H1 (cell line): ENCODE measurements around the gene DNAJB6. TPM values are rescaled to one million over a fixed set of nuclear protein-coding genes. Genes with fewer than 3 reads are reported as not detected.

Experiments used
- CTCF ChIA-PET: fragments of 300-600 bp; sonication (Branson Sonifier 250); formaldehyde crosslinking; loops from one replicate; lab custom pipeline; 2021; ENCODE audit not compliant: partially characterized antibody; lab: Charles Lee
- POLR2A ChIA-PET: fragments of 300-600 bp; sonication (Branson Sonifier 250); formaldehyde crosslinking; loops from one replicate; lab custom pipeline; 2021; ENCODE audit warnings: inconsistent platforms; ENCODE audit not compliant: partially characterized antibody; lab: Charles Lee
- DNase-seq, 2 experiments: peaks; one replicate each; pipeline versions ENCODE4 v3.0.0 to v3.0.0-alpha.2; 2010 to 2022; ENCODE audit warnings: low spot score in 2 of 2, low read depth in 1 of 2, mixed read lengths in 1 of 2
- FAIRE-seq: peaks from 2 replicates; lab custom pipeline; 2011; peaks lifted over from hg19 to GRCh38; lab: Jason Lieb, UNC
- H2AFZ ChIP-seq: 2 replicates; pipeline ENCODE4 v1.8.1; 2012; ENCODE audit warnings: low read length, inconsistent platforms
- H2AK5ac ChIP-seq: 2 replicates; pipeline ENCODE4 v1.6.1; 2013; ENCODE audit warnings: low read depth, low read length
- H2BK120ac ChIP-seq: replicated peaks from 2 replicates; pipeline ENCODE3; 2013; ENCODE audit warnings: low read depth, low read length, inconsistent platforms
- H2BK12ac ChIP-seq: 2 replicates; pipeline ENCODE4 v1.6.1; 2013; ENCODE audit warnings: low read depth, low read length
- H2BK15ac ChIP-seq: 2 replicates; pipeline ENCODE4 v1.6.1; 2013; ENCODE audit warnings: low read length
- H2BK20ac ChIP-seq: 2 replicates; pipeline ENCODE4 v1.6.1; 2013; ENCODE audit warnings: low read length
- H2BK5ac ChIP-seq: 2 replicates; pipeline ENCODE4 v1.6.1; 2013; ENCODE audit warnings: low read depth, low read length
- H3K14ac ChIP-seq: 2 replicates; pipeline ENCODE4 v1.6.1; 2013; ENCODE audit warnings: inconsistent platforms; ENCODE audit not compliant: insufficient read length
- H3K18ac ChIP-seq: 2 replicates; pipeline ENCODE4 v1.6.1; 2013; ENCODE audit warnings: low read length; ENCODE audit errors: extremely low read depth
- H3K23ac ChIP-seq: 2 replicates; pipeline ENCODE4 v1.6.1; 2013; ENCODE audit warnings: inconsistent platforms; ENCODE audit not compliant: insufficient read length
- H3K23me2 ChIP-seq: 2 replicates; pipeline ENCODE4 v1.6.1; 2013; ENCODE audit warnings: low read depth, low read length
- H3K27ac ChIP-seq: 2 replicates; pipeline ENCODE4 v1.6.1; 2011; ENCODE audit warnings: low read depth, low read length, inconsistent platforms
- H3K27me3 ChIP-seq, 4 experiments: replicated peaks in 1 of 4; 1 replicate in 1 of 4; 2 replicates in 3 of 4; pipeline versions ENCODE4 v1.6.1 to v1.8.1; 2011 to 2013; ENCODE audit warnings: low read length in 3 of 4, mild to moderate bottlenecking in 3 of 4, inconsistent platforms in 2 of 4, mixed read lengths in 2 of 4, moderate library complexity in 1 of 4; ENCODE audit not compliant: control insufficient read depth in 3 of 4, insufficient read depth in 3 of 4; ENCODE audit errors: extremely low read depth in 1 of 4
- H3K36me3 ChIP-seq, 4 experiments: 2 replicates each; pipeline versions ENCODE4 v1.6.1 to v1.8.1; 2011 to 2013; ENCODE audit warnings: mild to moderate bottlenecking in 4 of 4, low read length in 3 of 4, moderate library complexity in 2 of 4, control low read depth in 1 of 4, inconsistent platforms in 1 of 4; ENCODE audit not compliant: insufficient read depth in 4 of 4, control insufficient read depth in 2 of 4
- H3K4ac ChIP-seq: replicated peaks from 2 replicates; pipeline ENCODE3; 2013; ENCODE audit warnings: low read length, low read depth, mixed read lengths, inconsistent platforms; ENCODE audit not compliant: insufficient read length
- H3K4me1 ChIP-seq, 4 experiments: replicated peaks in 1 of 4; 1 replicate in 1 of 4; 2 replicates in 3 of 4; pipeline versions ENCODE4 v1.6.1 to v1.8.1; 2011 to 2013; ENCODE audit warnings: low read length in 3 of 4, inconsistent platforms in 2 of 4, mixed read lengths in 1 of 4; ENCODE audit not compliant: insufficient read depth in 4 of 4, control insufficient read depth in 3 of 4
- H3K4me2 ChIP-seq, 2 experiments: 2 replicates each; pipeline versions ENCODE4 v1.6.1 to v1.8.1; 2011 to 2013; ENCODE audit warnings: low read depth in 2 of 2, low read length in 2 of 2, control low read depth in 1 of 2, inconsistent platforms in 1 of 2, mild to moderate bottlenecking in 1 of 2; ENCODE audit not compliant: insufficient read depth in 1 of 2
- H3K4me3 ChIP-seq, 4 experiments: fragments of 200-600, 300-600 bp in 1 of 4; sonication (generic), shearing (Covaris generic), sonication (Bioruptor Twin) in 1 of 4; 2 replicates each; pipeline versions ENCODE4 v1.5.1 to v1.8.1; 2011 to 2016; ENCODE audit warnings: low read length in 4 of 4, low read depth in 3 of 4, control low read depth in 2 of 4, inconsistent platforms in 2 of 4, mild to moderate bottlenecking in 2 of 4, mixed read lengths in 1 of 4, moderate library complexity in 1 of 4; ENCODE audit not compliant: insufficient read depth in 2 of 4; ENCODE audit errors: extremely low read depth in 1 of 4
- H3K56ac ChIP-seq: replicated peaks from 2 replicates; pipeline ENCODE3; 2013; ENCODE audit warnings: low read depth, mild to moderate bottlenecking, mixed read lengths, low read length, inconsistent platforms; ENCODE audit not compliant: insufficient read length
- H3K79me1 ChIP-seq: 2 replicates; pipeline ENCODE4 v1.6.1; 2013; ENCODE audit warnings: low read depth, low read length, control low read depth
- H3K79me2 ChIP-seq, 2 experiments: 2 replicates each; pipeline versions ENCODE4 v1.6.1 to v1.8.1; 2012 to 2013; ENCODE audit warnings: low read length in 2 of 2, mild to moderate bottlenecking in 2 of 2, inconsistent platforms in 1 of 2; ENCODE audit not compliant: insufficient read depth in 2 of 2, control insufficient read depth in 1 of 2
- H3K9ac ChIP-seq, 4 experiments: replicated peaks in 1 of 4; 1 replicate in 1 of 4; 2 replicates in 3 of 4; pipeline versions ENCODE4 v1.6.1 to v1.8.1; 2011 to 2013; ENCODE audit warnings: low read depth in 3 of 4, low read length in 3 of 4, control low read depth in 2 of 4, mild to moderate bottlenecking in 2 of 4, moderate library complexity in 2 of 4, inconsistent platforms in 1 of 4; ENCODE audit errors: extremely low read depth in 1 of 4
- H3K9me3 ChIP-seq, 2 experiments: 2 replicates each; pipeline versions ENCODE4 v1.6.1 to v1.8.1; 2012 to 2013; ENCODE audit warnings: mild to moderate bottlenecking in 2 of 2, moderate library complexity in 2 of 2, control low read depth in 1 of 2, inconsistent platforms in 1 of 2, low read depth in 1 of 2, low read length in 1 of 2, mixed read lengths in 1 of 2; ENCODE audit not compliant: insufficient read depth in 2 of 2
- H4K20me1 ChIP-seq, 2 experiments: replicated peaks in 1 of 2; 2 replicates each; pipeline versions ENCODE3 to v1.8.1; 2011 to 2013; ENCODE audit warnings: inconsistent platforms in 2 of 2, low read length in 2 of 2, mild to moderate bottlenecking in 1 of 2; ENCODE audit not compliant: insufficient read depth in 2 of 2, control insufficient read depth in 1 of 2
- H4K5ac ChIP-seq: 2 replicates; pipeline ENCODE4 v1.6.1; 2013; ENCODE audit warnings: low read length, low read depth, mixed read lengths, inconsistent platforms; ENCODE audit not compliant: insufficient read length
- H4K8ac ChIP-seq: 2 replicates; pipeline ENCODE4 v1.8.0; 2013; ENCODE audit warnings: mild to moderate bottlenecking, moderate library complexity, low read length, inconsistent platforms; ENCODE audit not compliant: insufficient read depth; ENCODE audit errors: extremely low read depth
- H4K91ac ChIP-seq: replicated peaks from 2 replicates; pipeline ENCODE3; 2013; ENCODE audit warnings: low read length, mixed read lengths, inconsistent platforms; ENCODE audit not compliant: insufficient read length
- BRCA1 ChIP-seq: IDR thresholded peaks from 2 replicates; pipeline ENCODE4 v1.6.1; 2012; ENCODE audit warnings: low read depth, low read length, improper control_type of control experiment
- EP300 ChIP-seq, 2 experiments: IDR thresholded peaks; 1 replicate in 1 of 2; 2 replicates in 1 of 2; pipeline ENCODE4 v1.6.1; 2011 to 2012; ENCODE audit warnings: low read depth in 2 of 2, low read length in 2 of 2, mild to moderate bottlenecking in 2 of 2, borderline replicate concordance in 1 of 2, inconsistent platforms in 1 of 2, moderate library complexity in 1 of 2
- FOSL1 ChIP-seq: IDR thresholded peaks from 2 replicates; pipeline ENCODE4 v1.6.1; 2011; ENCODE audit warnings: mild to moderate bottlenecking, low read depth, low read length, moderate library complexity; ENCODE audit not compliant: insufficient read depth
- KDM5A ChIP-seq: fragments of 200-600 bp; IDR thresholded peaks from 2 replicates; pipeline ENCODE4 v1.7.1; 2012; ENCODE audit warnings: mild to moderate bottlenecking, low read length, inconsistent platforms, mixed read lengths
- PHF8 ChIP-seq: fragments of 200-600 bp; sonication (generic); conservative IDR thresholded peaks from 2 replicates; pipeline ENCODE4 v1.7.1; 2012; ENCODE audit warnings: low read depth, mild to moderate bottlenecking, inconsistent platforms, low read length, moderate library complexity
- SUZ12 ChIP-seq: fragments of 200-600 bp; sonication (generic); IDR thresholded peaks from 2 replicates; pipeline ENCODE4 v1.6.1; 2012; ENCODE audit warnings: mild to moderate bottlenecking, inconsistent platforms, low read length, moderate library complexity, mixed read lengths
- TEAD4 ChIP-seq: IDR thresholded peaks from 2 replicates; pipeline ENCODE4 v1.6.1; 2012; ENCODE audit warnings: low read depth, low read length, inconsistent platforms, mixed read lengths
- ZNF274 ChIP-seq: IDR thresholded peaks from 2 replicates; pipeline ENCODE4 v1.7.0; 2012; ENCODE audit warnings: low read length, borderline replicate concordance; ENCODE audit errors: extremely low read depth
- whole genome bisulfite sequencing, 2 experiments: shearing (Covaris generic) in 1 of 2; methylation state at CpG; one replicate each; pipeline versions ENCODE4 v1.1.6 to v1.1.7; 2013 to 2015; ENCODE audit warnings: low lambda C conversion rate in 2 of 2, mixed read lengths in 2 of 2, inconsistent platforms in 1 of 2, low coverage in 1 of 2, missing lambda C conversion rate in 1 of 2; ENCODE audit not compliant: insufficient replicate concordance in 2 of 2, insufficient coverage in 1 of 2, insufficient read length in 1 of 2; ENCODE audit errors: extremely low coverage in 1 of 2, missing lambda C conversion rate in 1 of 2; 5-methylcytosine and 5-hydroxymethylcytosine counted together
- polyA plus RNA-seq, 7 experiments: library from polyadenylated mRNA; depleted of rRNA in 3 of 7; stranded (reverse) in 5 of 7; unstranded in 2 of 7; fragments of >200 nt in 5 of 7; fragments of 200-250 nt in 2 of 7; gene quantifications; 1 replicate in 5 of 7; 2 replicates in 1 of 7; 4 replicates in 1 of 7; pipeline versions ENCODE4 v1.2.1 to v1.2.3, GENCODE V29; 2011 to 2013; ENCODE audit warnings: missing spikeins in 2 of 7, mixed read lengths in 2 of 7
- total RNA-seq: library from RNA; stranded (reverse); fragmentation: NEBNext Ultra II Directional; extraction: Animal tissue kit (Norgen Biotek cat#: 25700); gene quantifications from 2 replicates; pipeline ENCODE4 v1.2.1, GENCODE V29; 2021
- TF ChIP-seq, protein P1 (sequence below): IDR thresholded peaks from 2 replicates; pipeline ENCODE4 v1.6.1; 2012; ENCODE audit warnings: inconsistent platforms

DNAJB6 gene
- total and polyA plus RNA-seq, 2 of the 8 experiments (the other 6 are each of a cell fraction or from before 2014, with no cell fraction given), result 166 to 295 TPM

DNA sequence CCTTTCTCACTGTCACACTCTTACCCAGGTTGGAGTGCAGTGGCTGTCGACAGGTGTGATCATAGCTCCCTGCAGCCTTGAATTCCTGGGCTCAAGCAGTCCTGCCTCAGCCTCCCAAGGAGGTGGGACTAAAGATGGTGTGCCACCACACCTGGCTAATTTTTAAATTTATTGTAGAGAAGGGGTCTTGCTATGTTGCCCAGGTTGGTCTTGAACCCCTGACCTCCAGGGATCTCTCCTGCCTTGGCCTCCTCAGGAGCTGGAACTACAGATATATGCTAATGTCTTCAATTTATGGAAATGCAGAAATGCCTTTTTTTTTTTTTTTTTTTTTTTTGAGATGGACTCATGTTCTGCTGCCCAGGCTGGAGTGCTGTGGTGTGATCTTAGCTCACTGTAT lies 42.7 kb downstream of the DNAJB6 start:
- DNase-seq (no peak), FAIRE-seq (no peak)
- no peak overlapping the region for H3K23ac ChIP-seq
- TF ChIP-seq PHF8, result no peak
- no peak for TF ChIP-seq FOSL1
- TF ChIP-seq SUZ12, result no peak
- no peak for TF ChIP-seq TEAD4
- no peak for TF ChIP-seq BRCA1
- TF ChIP-seq, protein P1, sequence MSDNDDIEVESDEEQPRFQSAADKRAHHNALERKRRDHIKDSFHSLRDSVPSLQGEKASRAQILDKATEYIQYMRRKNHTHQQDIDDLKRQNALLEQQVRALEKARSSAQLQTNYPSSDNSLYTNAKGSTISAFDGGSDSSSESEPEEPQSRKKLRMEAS, result no peak
- TF ChIP-seq EP300 (IDR thresholded peaks at IDR 0.05; ENCODE audit: borderline replicate concordance in 1 of 2, low read depth in 2 of 2, low read length in 2 of 2), result no peak
- no peak for TF ChIP-seq KDM5A
- TF ChIP-seq ZNF274, result no peak
- H3K4ac ChIP-seq, result no peak overlapping the region
- peaks cover 22 to 98% of the 10 kb centered on the region in 2 experiments for H3K79me2 ChIP-seq
- no peak overlapping the region for H3K27ac ChIP-seq
- no peak overlapping the region for H4K8ac ChIP-seq
- ChIA-PET POLR2A (interaction anchor here (1.1 to 2.0 kb wide), 7 partner anchors 11 to 41 kb away, joined by 3 to 8 read pairs (median 4); no protein-coding TSS in a partner anchor), CTCF (interaction anchor here (0.5 to 2.2 kb wide), 6 partner anchors 7 to 204 kb away, joined by 3 to 11 read pairs (median 4); no protein-coding TSS in a partner anchor)
- H2BK120ac ChIP-seq, result no peak overlapping the region
- no peak overlapping the region for H3K18ac ChIP-seq
- H3K9me3 ChIP-seq, result no peaks in the 10 kb centered on the region
- no peak overlapping the region for H2BK20ac ChIP-seq
- H2BK5ac ChIP-seq, result no peak overlapping the region
- no peak overlapping the region for H4K91ac ChIP-seq
- H3K56ac ChIP-seq, result no peak overlapping the region
- no peak overlapping the region for H2AFZ ChIP-seq
- no peak overlapping the region for H3K4me2 ChIP-seq
- peaks cover 0 to 5% (median 0%) of the 10 kb centered on the region in 4 experiments; a peak in 4 of 7 replicates for H3K4me1 ChIP-seq
- no peaks in the 10 kb centered on the region; the same call in 1 of the 2 replicates for H3K23me2 ChIP-seq
- 90% methylated on average over 1 of the region's 1 CpG; no CpG with 5 or more reads in 1 of the 2 experiments for WGBS, 2 experiments
- peaks cover 12% of the 10 kb centered on the region for H3K79me1 ChIP-seq
- no peaks in the 10 kb centered on the region for H3K27me3 ChIP-seq
- H3K36me3 ChIP-seq, result peaks cover 14 to 69% (median 32%) of the 10 kb centered on the region in 4 experiments
- H4K20me1 ChIP-seq, result peaks cover 42 to 45% of the 10 kb centered on the region in 2 experiments
- no peak overlapping the region for H2BK12ac ChIP-seq
- H3K9ac ChIP-seq, result no peak overlapping the region
- H4K5ac ChIP-seq, result no peak overlapping the region
- no peak overlapping the region for H3K14ac ChIP-seq
- H2AK5ac ChIP-seq, result no peak overlapping the region
- no peak overlapping the region for H2BK15ac ChIP-seq
- no peak overlapping the region for H3K4me3 ChIP-seq
